A673 (cell line): Measurements from ENCODE around the gene EFHC2. TPM values are rescaled to one million over a fixed set of nuclear protein-coding genes. Genes with fewer than 3 reads are reported as not detected.

Experiments used
- BruUV-seq: library from RNA; stranded (reverse); fragments of 400-500 nt; replicated peaks from 2 replicates; lab custom pipeline; 2021; lab: Mats Ljungman, UMichigan
- CTCF ChIA-PET: fragments of 300-600 bp; sonication (Branson Sonifier 250); formaldehyde crosslinking; loops from one replicate; lab custom pipeline; 2022; ENCODE audit warnings: antibody characterized with exemption; lab: Charles Lee
- POLR2A ChIA-PET: fragments of 300-600 bp; sonication (Branson Sonifier 250); formaldehyde crosslinking; loops from one replicate; lab custom pipeline; 2022; ENCODE audit warnings: antibody characterized with exemption; ENCODE audit not compliant: low non-redundant PET; lab: Charles Lee
- DNase-seq: peaks from one replicate; pipeline ENCODE4 v3.0.0-alpha.2; 2015; ENCODE audit warnings: low spot score
- H3K27ac ChIP-seq: fragments of 200-600 bp; sonication (generic); 2 replicates; pipeline ENCODE4 v1.5.1; 2016; ENCODE audit warnings: mixed run types, low read depth, mild to moderate bottlenecking, mixed read lengths, antibody characterized with exemption, low read length; ENCODE audit not compliant: poor library complexity, severe bottlenecking
- H3K27me3 ChIP-seq: fragments of 200-600 bp; sonication (generic); replicated peaks from 2 replicates; pipeline ENCODE4 v1.6.1; 2017; ENCODE audit warnings: mixed run types, low read depth, mild to moderate bottlenecking, mixed read lengths, antibody characterized with exemption, low read length; ENCODE audit not compliant: insufficient read depth, poor library complexity
- H3K36me3 ChIP-seq: fragments of 200-600 bp; sonication (generic); 2 replicates; pipeline ENCODE4 v1.6.1; 2016; ENCODE audit warnings: mixed run types, mild to moderate bottlenecking, mixed read lengths, antibody characterized with exemption, low read length; ENCODE audit not compliant: insufficient read depth, poor library complexity, severe bottlenecking
- H3K4me1 ChIP-seq: fragments of 200-600 bp; sonication (generic); 2 replicates; pipeline ENCODE4 v1.6.1; 2017; ENCODE audit warnings: mixed run types, mild to moderate bottlenecking, mixed read lengths, antibody characterized with exemption, low read length; ENCODE audit not compliant: insufficient read depth, poor library complexity, severe bottlenecking
- H3K4me3 ChIP-seq: fragments of 200-600 bp; sonication (generic); 2 replicates; pipeline ENCODE4 v1.5.1; 2016; ENCODE audit warnings: low read depth, mixed run types, mild to moderate bottlenecking, mixed read lengths, low read length; ENCODE audit not compliant: poor library complexity, severe bottlenecking
- H3K9me3 ChIP-seq: fragments of 200-600 bp; sonication (generic); 2 replicates; pipeline ENCODE4 v1.6.1; 2016; ENCODE audit warnings: mixed run types, low read depth, mild to moderate bottlenecking, mixed read lengths, antibody characterized with exemption, low read length; ENCODE audit not compliant: poor library complexity, severe bottlenecking
- CTCF ChIP-seq: fragments of 300-800, 200-600 bp; sonication (generic); conservative IDR thresholded peaks from 2 replicates; pipeline ENCODE4 v1.5.1; 2017; ENCODE audit warnings: low read depth, mild to moderate bottlenecking, antibody characterized with exemption, low read length, moderate library complexity, mixed read lengths
- EZH2 ChIP-seq: fragments of 200-600 bp; sonication (generic); IDR thresholded peaks from 2 replicates; pipeline ENCODE4 v1.6.1; 2017; ENCODE audit warnings: borderline replicate concordance, low read depth, mild to moderate bottlenecking, mixed read lengths, antibody characterized with exemption, low read length; ENCODE audit not compliant: poor library complexity, severe bottlenecking
- intact Hi-C: fragments of 100-400 bp; cut with micrococcal nuclease; formaldehyde crosslinking; loops from one replicate; pipeline ENCODE4 v1.10.0; 2022; ENCODE audit not compliant: unreplicated experiment
- total RNA-seq: library from RNA; stranded (reverse); gene quantifications from 2 replicates; pipeline ENCODE4 v1.2.3, GENCODE V29; 2021

EFHC2 gene
- total RNA-seq, 1 experiment from 2014 or later = 0.11 TPM

GRCh38 chrX:44144177-44144945 is 199.1 kb downstream of the EFHC2 start:
- POLR2A ChIA-PET = no interaction called here
- Histone ChIP-seq H3K27me3 (peaks cover 13% of the 10 kb centered on the region), H3K4me3 (no peak overlapping the region), H3K27ac (no peak overlapping the region), H3K9me3 (peaks cover 2% of the 10 kb centered on the region), H3K36me3 (no peaks in the 10 kb centered on the region), H3K4me1 (no peaks in the 10 kb centered on the region)
- TF ChIP-seq CTCF (no peak), EZH2 (no peak)
- CTCF ChIA-PET = no interaction called here
- DNase-seq = no peak
- BruUV-seq = no TSS peak
- intact Hi-C loops = loop anchor here (10.0 kb wide), 1 partner anchor 60 kb away; no protein-coding TSS in a partner anchor

GRCh38 chrX:44143061-44143602 is 200.3 kb downstream of the EFHC2 start:
- H3K27me3 ChIP-seq = peaks cover 9% of the 10 kb centered on the region
- H3K9me3 ChIP-seq = peaks cover 11% of the 10 kb centered on the region
- no peak for DNase-seq
- H3K27ac ChIP-seq = no peak overlapping the region
- POLR2A ChIA-PET = no interaction called here
- CTCF ChIA-PET = no interaction called here
- TF ChIP-seq CTCF (no peak), EZH2 (no peak)
- H3K4me1 ChIP-seq = no peaks in the 10 kb centered on the region
- no peaks in the 10 kb centered on the region for H3K36me3 ChIP-seq
- BruUV-seq = no TSS peak
- intact Hi-C loops = loop anchor here (10.0 kb wide), 1 partner anchor 62 kb away; no protein-coding TSS in a partner anchor
- H3K4me3 ChIP-seq = no peak overlapping the region

GRCh38 chrX:44130189-44130588 is 213.3 kb downstream of the EFHC2 start:
- CTCF ChIA-PET = no interaction called here
- Histone ChIP-seq H3K4me1 (no peaks in the 10 kb centered on the region), H3K9me3 (no peaks in the 10 kb centered on the region), H3K4me3 (no peak overlapping the region), H3K36me3 (no peaks in the 10 kb centered on the region), H3K27me3 (no peaks in the 10 kb centered on the region), H3K27ac (no peak overlapping the region)
- POLR2A ChIA-PET = no interaction called here
- intact Hi-C loops = no loop called here
- no TSS peak for BruUV-seq
- no peak for DNase-seq
- TF ChIP-seq CTCF = no peak
- no peak for TF ChIP-seq EZH2
